Liver (tissue), 3 donors: ENCODE measurements around the gene ZNF710.

Experiments
- EGR1 ChIP-seq, 2 donors: IDR thresholded peaks; 2 replicates each; pipeline ENCODE4 v1.6.1; 2016 to 2018; ENCODE audit warnings: antibody characterized with exemption in 2 of 2, low read depth in 2 of 2
- GABPA ChIP-seq, 2 donors: IDR thresholded peaks in 1 of 2; conservative IDR thresholded peaks in 1 of 2; 2 replicates each; pipeline ENCODE4 v1.6.1; 2016; ENCODE audit warnings: antibody characterized with exemption in 2 of 2, mild to moderate bottlenecking in 1 of 2, moderate library complexity in 1 of 2
- HNF4A ChIP-seq, 2 donors: conservative IDR thresholded peaks; 2 replicates each; pipeline ENCODE4 v1.6.1; 2016; ENCODE audit warnings: antibody characterized with exemption in 2 of 2, mild to moderate bottlenecking in 2 of 2
- RAD21 ChIP-seq, 2 donors: IDR thresholded peaks; 2 replicates each; pipeline ENCODE4 v1.6.1; 2016; ENCODE audit warnings: antibody characterized with exemption in 2 of 2, mild to moderate bottlenecking in 2 of 2
- RXRA ChIP-seq, 2 donors: IDR thresholded peaks; 2 replicates each; pipeline ENCODE4 v1.6.1; 2017 to 2018; ENCODE audit warnings: antibody characterized with exemption in 2 of 2, mild to moderate bottlenecking in 1 of 2
- SP1 ChIP-seq: IDR thresholded peaks from 2 replicates; pipeline ENCODE4 v1.6.1; 2018; ENCODE audit warnings: antibody characterized with exemption, mild to moderate bottlenecking
- TAF1 ChIP-seq: conservative IDR thresholded peaks from 2 replicates; pipeline ENCODE4 v1.6.1; 2016; ENCODE audit warnings: antibody characterized with exemption, mild to moderate bottlenecking
- YY1 ChIP-seq: IDR thresholded peaks from 2 replicates; pipeline ENCODE4 v1.6.1; 2016; ENCODE audit warnings: antibody characterized with exemption, mild to moderate bottlenecking
- TF ChIP-seq, protein P1 (sequence below): IDR thresholded peaks from 2 replicates; pipeline ENCODE4 v1.6.1; 2016; ENCODE audit warnings: antibody characterized with exemption
- TF ChIP-seq, protein P2 (sequence below): fragments of 150-350 bp; IDR thresholded peaks from 2 replicates; pipeline ENCODE4 v1.5.1; 2017; ENCODE audit warnings: improper control_type of control experiment, low read depth, low read length; ENCODE audit not compliant: missing input control
- TF ChIP-seq, protein P3 (sequence below): IDR thresholded peaks from 2 replicates; pipeline ENCODE4 v1.6.1; 2016; ENCODE audit warnings: antibody characterized with exemption, mild to moderate bottlenecking
- TF ChIP-seq, protein P4 (sequence below): IDR thresholded peaks from 2 replicates; pipeline ENCODE4 v1.6.1; 2016; ENCODE audit warnings: antibody characterized with exemption
- donor health status: healthy.
- donor health status: healthy.

DNA sequence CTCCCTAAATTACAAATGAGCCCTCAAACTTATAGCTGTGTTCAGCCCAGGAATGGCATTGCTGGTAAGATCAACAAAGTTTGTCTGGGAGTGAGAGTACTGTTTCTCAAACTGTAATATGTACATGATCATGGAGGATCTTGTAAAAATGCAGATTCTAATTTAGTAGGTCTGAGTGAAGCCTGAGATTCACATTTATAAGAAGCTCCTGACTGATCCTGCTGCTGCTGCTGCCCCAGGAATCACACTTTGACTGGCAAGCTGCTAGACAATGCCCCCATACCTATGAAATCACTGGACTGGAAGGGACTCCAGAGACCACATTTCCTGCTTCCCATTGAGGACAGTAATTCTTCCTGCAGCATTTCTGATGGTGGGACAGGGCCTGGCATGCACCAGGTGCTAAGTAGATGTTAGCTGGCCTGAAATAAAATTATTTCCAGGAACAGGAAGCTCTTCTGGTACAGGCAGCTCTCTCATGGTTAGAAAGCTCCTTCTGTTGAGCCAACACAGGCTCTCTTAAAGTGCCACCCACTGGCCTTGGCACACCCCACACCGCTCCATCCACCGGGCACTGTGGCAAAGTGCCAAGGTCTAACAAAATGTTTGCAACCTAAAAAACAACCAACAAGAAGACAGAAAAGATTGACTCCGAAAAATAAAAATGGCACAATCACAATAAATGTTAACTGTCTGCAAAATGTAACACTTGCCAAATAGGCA is 36.7 kb upstream of the ZNF710 start:
- no peak for TF ChIP-seq TAF1
- TF ChIP-seq, protein P1, sequence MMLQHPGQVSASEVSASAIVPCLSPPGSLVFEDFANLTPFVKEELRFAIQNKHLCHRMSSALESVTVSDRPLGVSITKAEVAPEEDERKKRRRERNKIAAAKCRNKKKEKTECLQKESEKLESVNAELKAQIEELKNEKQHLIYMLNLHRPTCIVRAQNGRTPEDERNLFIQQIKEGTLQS = no peak
- TF ChIP-seq, protein P2, sequence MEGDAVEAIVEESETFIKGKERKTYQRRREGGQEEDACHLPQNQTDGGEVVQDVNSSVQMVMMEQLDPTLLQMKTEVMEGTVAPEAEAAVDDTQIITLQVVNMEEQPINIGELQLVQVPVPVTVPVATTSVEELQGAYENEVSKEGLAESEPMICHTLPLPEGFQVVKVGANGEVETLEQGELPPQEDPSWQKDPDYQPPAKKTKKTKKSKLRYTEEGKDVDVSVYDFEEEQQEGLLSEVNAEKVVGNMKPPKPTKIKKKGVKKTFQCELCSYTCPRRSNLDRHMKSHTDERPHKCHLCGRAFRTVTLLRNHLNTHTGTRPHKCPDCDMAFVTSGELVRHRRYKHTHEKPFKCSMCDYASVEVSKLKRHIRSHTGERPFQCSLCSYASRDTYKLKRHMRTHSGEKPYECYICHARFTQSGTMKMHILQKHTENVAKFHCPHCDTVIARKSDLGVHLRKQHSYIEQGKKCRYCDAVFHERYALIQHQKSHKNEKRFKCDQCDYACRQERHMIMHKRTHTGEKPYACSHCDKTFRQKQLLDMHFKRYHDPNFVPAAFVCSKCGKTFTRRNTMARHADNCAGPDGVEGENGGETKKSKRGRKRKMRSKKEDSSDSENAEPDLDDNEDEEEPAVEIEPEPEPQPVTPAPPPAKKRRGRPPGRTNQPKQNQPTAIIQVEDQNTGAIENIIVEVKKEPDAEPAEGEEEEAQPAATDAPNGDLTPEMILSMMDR = no peak
- TF ChIP-seq RAD21 (IDR thresholded peaks at IDR 0.05) = no peak
- TF ChIP-seq, protein P3, sequence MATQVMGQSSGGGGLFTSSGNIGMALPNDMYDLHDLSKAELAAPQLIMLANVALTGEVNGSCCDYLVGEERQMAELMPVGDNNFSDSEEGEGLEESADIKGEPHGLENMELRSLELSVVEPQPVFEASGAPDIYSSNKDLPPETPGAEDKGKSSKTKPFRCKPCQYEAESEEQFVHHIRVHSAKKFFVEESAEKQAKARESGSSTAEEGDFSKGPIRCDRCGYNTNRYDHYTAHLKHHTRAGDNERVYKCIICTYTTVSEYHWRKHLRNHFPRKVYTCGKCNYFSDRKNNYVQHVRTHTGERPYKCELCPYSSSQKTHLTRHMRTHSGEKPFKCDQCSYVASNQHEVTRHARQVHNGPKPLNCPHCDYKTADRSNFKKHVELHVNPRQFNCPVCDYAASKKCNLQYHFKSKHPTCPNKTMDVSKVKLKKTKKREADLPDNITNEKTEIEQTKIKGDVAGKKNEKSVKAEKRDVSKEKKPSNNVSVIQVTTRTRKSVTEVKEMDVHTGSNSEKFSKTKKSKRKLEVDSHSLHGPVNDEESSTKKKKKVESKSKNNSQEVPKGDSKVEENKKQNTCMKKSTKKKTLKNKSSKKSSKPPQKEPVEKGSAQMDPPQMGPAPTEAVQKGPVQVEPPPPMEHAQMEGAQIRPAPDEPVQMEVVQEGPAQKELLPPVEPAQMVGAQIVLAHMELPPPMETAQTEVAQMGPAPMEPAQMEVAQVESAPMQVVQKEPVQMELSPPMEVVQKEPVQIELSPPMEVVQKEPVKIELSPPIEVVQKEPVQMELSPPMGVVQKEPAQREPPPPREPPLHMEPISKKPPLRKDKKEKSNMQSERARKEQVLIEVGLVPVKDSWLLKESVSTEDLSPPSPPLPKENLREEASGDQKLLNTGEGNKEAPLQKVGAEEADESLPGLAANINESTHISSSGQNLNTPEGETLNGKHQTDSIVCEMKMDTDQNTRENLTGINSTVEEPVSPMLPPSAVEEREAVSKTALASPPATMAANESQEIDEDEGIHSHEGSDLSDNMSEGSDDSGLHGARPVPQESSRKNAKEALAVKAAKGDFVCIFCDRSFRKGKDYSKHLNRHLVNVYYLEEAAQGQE = no peak
- TF ChIP-seq, protein P4, sequence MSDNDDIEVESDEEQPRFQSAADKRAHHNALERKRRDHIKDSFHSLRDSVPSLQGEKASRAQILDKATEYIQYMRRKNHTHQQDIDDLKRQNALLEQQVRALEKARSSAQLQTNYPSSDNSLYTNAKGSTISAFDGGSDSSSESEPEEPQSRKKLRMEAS = no peak
- no peak for TF ChIP-seq RXRA (IDR thresholded peaks at IDR 0.05)
- no peak for TF ChIP-seq HNF4A (conservative IDR thresholded peaks at IDR 0.05)
- TF ChIP-seq YY1 = no peak
- no peak for TF ChIP-seq GABPA (IDR thresholded peaks at IDR 0.05 in 1 of 2, conservative IDR thresholded peaks at IDR 0.05 in 1 of 2)
- no peak for TF ChIP-seq SP1
- no peak for TF ChIP-seq EGR1 (IDR thresholded peaks at IDR 0.05; ENCODE audit: low read depth in 2 of 2)
